HG02884 (cell line): ENCODE results near the gene PROM1.

ENCODE experiments used
- ATAC-seq: cut with Tn5 transposase; IDR thresholded peaks from one replicate; pipeline ENCODE4 v1.9.1; 2021; ENCODE audit warnings: mild to moderate bottlenecking, moderate library complexity; ENCODE audit not compliant: unreplicated experiment

Gene PROM1

DNA sequence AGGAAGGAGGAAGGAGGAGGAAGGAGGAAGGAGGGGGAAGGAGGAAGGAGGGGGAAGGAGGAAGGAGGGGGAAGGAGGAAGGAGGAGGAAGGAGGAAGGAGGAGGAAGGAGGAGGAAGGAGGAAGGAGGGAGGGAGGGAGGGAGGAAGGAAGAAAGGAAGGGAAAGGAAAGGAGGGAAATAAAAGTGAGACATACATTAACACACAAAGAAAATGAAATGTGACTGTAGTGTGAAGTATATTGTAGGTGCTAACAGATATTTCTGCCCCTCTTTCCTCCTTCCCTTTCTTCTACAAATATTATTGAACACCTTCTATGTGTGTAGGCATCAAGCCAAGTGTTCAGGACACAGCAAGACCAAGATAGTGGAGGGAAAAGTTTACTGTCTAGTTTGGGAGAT, 26.4 kb upstream of the PROM1 start:
- ATAC-seq = no peak

DNA sequence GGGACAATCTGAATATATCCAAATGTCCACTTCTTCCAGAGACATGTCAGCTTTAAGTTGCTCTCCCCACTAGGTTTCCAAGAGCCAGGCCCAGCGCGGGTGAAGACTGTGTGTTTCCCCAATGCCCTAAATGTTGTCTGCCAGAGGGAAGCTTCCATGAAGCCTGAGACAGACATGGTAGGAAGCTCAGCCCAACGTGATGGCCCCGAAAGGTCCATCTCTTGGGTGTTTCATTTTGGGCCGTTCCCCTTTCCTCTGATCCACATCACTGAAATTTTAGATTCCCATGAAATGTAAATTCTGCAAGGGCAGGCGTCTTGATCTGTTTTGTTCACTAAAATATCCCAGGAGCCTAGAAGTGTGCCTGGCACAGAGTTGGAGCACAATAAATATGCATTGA, 25.4 kb upstream of the PROM1 start:
- ATAC-seq = no peak

DNA sequence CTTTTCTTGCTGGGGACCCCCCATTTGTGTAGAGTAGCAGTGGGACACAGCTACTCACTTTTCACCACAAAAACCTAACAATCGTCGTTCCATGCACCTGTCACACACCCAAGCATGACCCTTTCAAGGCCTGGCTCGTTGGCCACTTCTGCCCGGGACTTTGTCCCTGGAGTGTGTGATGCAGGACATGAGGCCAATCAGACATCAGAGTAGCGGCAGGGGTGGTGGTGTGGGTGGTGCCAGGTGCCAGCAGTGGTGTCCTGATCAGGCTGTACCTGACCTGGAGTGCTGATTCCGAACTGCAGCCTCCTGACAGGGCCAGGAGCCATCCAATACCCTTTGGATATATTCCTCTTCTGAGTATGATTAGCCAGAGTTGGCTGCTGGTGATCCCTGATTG, 23.1 kb upstream of the PROM1 start:
- ATAC-seq = no peak

DNA sequence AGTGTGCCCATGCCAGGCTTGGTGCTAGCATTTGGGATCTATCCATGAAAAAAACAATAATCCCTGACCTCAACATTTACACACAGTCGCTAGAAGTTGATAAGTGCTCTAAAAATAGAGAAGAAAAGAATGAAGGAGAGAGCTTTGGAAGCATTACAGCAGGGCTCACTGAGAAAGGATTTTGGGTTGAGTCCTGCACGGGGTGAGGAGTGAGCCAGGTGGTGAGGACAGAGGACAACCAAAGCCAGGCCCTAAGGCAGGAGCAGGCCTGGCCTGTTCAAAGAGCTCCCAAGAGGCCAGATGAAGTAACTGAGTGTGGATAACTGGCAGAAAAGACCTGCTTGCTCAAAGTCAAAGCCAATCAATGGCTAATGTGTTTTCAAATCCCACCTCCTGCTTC, 20.7 kb upstream of the PROM1 start:
- no peak for ATAC-seq

DNA sequence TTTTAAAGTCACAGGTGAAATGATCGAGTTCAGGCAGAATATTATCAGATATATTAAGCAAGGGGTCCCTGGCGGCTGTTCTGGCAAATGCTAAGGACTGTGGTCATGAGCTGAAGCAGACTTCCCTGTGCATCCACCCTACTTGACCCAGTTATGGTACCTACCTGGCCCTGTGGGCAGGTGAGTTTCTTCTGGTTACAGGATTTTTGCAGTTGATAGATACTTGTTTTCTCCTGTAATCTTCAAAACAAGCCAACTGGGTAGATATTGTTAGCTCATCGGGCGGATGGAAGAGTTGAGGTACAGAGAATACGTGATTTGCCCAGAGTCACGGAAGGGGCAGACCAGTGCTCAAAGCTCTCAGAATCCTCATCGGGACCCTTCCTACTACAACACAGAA, 18.5 kb upstream of the PROM1 start:
- ATAC-seq = no peak

DNA sequence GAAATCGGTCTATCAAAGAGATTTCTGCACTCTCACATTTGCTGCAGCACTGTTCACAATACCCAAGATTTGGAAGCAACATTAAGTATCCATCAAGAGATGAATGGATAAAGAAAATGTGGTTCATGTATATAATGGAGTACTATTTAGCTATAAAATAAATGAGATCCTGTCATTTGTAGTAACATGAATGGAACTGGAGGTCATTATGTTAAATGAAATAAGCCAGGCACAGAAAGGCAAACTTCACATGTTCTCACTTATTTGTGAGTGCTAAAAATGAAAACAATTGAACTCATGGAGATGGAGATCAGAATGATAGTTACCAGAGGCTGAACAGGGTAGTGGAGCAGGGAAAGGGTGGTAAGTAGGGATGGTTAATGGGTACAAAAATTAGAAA, 17.0 kb upstream of the PROM1 start:
- ATAC-seq = no peak

DNA sequence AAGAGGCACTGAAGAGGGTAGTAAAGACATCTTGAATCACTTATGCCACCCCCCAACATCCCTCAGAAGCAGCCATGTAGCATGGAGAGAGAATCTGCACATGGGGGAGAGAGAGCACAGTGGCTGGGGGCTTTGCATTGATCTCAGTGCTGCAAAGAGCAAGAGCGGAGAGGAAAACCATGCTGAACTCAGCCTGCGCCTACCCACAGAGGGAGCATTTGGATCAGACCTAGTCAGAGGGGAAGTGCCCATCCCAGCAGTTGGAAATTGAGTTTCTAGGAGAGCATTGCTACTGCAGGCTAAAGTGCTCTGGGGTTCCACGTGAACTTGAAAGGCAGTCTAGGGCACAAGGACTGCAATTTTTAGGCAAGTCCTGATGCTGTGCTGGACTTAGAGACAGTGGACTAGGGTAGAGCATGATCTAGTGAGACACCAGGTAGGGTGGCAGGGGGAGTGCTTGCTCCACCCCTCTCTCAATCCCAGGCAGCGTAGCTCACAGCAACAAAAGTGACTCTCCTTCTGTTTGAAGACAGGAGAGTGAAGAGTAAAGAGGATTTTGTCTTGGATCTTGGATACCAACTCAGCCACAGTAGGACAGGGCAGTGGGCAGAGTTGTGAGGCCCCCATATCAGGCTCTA, 9.0 kb upstream of the PROM1 start:
- ATAC-seq = no peak

DNA sequence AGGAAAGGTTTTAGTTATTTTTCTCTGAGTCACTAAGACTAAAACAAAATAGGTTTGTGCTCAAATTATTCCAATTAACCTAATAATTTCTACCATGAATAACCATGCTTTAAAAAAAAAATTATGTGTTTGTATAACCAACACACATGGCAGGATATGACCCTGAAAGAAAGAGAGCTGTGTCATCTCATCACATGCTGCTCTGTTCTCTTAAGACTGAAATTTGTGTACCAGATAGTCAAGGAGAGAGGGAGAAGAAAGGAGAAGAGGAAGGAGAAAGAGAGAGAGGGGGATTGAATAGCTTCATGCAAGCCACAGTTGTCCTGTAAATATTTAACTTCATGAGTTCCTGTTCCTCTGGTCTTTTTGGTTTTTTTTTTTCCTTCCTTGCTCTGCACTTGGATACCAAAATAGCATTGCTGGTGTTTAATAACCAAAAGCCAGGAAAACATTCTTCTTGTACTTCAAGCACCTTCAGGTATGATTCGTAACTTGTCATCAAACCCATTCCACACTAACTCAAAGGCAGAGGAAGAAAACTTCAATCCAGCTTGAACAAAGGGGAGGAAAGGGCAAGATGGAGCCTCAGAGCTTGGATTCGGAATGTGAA, 6.4 kb upstream of the PROM1 start:
- no peak for ATAC-seq

DNA sequence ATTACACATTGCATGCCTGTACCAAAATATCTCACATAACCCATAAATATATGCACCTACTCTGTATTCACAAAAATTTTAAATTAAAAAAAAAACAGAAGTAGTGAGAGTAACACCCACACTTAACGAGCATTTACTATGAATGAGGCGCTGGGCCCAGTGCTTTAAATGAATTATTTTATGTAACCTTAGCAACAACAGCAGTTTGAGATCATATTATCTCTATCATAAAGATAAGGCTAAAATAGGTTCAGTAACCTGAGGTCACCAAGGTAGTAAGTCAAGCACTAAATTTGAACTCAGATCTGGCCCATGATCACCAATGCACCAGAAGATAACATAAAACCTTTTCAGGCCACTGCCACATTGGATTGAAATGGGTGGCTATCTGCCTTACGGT, 5.3 kb upstream of the PROM1 start:
- ATAC-seq = no peak

DNA sequence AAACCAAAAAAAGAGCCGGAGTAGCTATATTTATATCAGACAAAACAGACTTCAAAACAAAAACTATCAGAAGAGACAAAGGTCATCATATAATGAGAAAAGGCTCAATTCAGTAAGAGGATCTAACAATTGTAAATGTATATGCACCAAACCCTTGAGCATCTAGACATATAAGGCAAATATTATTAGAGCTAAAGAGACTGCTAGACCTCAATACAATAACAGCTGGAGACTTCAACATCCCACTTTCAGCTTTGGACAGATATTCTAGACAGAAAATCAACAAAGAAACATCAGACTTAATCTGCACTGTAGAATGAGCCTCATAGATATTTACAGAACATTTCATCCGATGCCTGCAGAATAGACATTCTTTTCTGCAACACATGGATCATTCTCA, 4.8 kb upstream of the PROM1 start:
- ATAC-seq = no peak

DNA sequence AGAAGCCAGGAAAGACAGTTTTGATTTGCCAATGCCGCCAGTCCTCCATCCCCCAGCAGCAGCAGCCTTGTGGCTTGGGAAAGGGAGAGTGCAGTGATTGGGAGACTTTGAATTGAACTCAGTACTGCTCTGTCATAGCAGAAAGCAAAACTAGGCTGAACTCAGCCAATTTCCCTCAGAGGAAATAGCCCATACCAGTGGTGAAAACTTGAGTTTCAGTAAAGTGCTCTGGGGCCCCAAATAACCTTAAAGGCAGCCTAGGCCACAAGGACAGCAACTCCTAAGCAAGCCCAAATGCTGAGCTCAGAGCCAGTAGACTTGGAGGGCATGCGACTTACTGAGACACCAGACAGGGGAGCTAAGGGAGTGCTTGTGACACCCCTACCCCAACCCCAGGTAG, 2.0 kb upstream of the PROM1 start:
- peak; percentile 61 for ATAC-seq

DNA sequence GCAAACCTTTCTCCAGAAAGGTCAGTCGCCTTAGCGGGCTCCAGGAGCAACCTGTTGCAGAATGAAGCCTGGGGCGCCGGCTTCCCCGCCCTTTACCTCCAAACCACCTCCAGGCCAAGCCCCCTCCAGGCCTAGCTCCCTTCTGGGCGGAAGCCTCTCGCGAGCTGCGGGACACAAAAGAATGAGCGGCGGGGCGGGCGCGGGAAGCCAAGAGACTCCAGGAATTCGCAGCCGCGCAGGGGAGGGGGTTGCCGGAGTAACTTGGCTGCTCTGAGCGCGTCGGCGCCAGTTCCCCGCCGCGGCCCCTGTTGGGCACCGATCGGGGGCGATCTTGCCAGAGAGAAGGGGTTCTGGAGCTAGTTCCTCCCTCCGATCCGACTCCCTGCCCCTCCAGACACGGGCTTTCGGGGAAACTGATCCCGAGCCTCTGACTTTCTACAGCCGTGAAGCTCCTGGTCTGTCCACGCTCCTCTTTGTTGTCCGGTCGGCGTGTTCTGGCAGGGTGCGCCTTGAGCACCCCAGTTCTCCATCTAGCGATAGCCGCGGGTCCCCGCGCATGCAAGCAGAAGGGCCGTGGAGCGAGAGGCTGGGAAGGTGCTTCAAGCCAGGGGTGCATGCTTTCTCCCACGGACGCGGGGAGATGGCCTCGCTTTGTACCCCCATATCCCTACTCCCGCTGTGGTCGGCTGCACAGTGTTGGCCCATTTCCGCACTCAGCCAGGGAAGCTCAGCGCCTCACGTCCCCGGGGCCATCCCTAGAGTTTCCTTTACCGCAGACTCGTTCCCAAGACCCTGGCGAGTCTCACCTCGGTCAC, 1.2 kb downstream of the PROM1 start:
- ATAC-seq = no peak

DNA sequence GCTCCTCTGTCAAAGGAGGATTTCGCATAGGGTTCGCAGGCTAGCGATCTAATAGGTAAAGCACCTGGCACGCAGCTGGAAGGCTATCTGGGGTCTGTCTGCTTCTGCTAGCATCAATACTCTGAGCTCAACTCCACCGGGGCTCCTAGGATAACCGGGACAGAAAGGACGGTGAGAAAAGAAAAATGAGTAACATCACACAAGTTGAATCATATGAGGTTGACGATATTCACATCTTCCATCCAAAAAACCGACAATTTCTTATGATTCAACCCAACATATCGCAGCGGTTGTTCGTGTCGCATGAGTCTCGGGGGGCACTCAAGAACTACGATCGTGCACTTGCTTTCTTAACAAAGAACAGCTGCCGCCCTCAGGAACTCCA, 1.8 kb downstream of the PROM1 start:
- no peak for ATAC-seq

DNA sequence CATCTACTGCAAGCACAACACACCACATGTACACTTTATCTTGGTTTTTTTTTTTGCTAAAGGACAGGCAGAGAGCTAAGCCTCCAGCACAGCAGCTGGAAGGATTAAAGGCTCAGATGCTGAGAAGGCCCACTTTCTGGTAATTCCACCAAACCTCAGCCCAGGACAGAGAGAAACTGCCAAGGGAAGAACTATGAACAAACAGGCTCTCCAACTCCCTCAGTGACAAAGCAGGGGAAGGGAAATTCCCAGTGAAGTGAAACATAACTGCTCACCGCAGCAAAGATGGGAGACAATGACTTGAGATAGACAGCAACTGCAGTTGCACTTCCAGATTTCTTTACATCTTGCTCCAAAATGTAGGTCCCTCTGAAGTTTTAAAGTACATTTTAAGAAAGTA, 4.8 kb downstream of the PROM1 start:
- peak; percentile 78 for ATAC-seq

DNA sequence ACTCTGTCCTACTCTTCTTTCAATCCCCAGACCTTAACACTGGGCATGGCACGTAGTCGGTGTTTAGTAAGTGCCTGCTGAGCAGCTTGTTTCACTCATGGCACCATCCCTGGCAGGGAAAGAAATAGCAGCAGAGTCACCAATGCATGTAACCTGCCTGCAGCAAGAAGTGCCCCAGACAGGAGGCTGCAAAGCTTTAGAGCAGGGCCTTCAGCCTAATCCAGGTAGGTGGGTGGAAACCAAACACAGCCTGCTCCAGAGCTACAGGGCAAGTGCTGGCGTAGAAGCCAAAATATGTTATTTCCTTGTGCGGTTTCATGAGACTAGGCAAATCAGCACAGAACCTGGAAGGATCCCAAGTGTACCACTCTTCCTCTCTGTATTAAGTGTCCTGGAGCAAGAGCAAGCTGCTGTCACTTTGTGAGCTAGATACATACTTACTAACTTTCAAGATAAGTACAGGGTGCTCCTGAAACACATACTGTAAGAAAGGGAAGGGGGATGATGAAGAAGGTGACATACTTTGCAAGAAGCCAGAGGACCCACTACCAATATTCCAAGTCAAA, 5.5 kb downstream of the PROM1 start:
- ATAC-seq = no peak

DNA sequence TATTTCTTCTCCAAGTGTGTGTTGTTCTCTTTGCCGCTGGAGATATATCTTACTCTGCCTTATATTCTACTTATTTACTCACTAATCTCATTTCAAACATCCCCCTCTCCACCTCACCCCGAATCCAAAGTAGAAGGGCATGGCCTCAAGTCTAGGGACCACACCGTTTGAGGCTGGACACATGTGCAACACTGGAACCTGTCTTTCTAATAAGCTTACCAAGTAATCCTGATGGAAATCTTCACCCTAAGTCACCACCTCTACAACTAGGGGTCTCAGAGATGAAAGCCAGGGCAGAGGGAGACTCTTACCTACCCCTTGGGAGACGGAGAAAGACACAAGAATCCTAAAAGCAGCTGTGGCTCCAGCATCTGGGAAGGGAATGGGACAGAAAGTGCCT, 6.0 kb downstream of the PROM1 start:
- no peak for ATAC-seq

DNA sequence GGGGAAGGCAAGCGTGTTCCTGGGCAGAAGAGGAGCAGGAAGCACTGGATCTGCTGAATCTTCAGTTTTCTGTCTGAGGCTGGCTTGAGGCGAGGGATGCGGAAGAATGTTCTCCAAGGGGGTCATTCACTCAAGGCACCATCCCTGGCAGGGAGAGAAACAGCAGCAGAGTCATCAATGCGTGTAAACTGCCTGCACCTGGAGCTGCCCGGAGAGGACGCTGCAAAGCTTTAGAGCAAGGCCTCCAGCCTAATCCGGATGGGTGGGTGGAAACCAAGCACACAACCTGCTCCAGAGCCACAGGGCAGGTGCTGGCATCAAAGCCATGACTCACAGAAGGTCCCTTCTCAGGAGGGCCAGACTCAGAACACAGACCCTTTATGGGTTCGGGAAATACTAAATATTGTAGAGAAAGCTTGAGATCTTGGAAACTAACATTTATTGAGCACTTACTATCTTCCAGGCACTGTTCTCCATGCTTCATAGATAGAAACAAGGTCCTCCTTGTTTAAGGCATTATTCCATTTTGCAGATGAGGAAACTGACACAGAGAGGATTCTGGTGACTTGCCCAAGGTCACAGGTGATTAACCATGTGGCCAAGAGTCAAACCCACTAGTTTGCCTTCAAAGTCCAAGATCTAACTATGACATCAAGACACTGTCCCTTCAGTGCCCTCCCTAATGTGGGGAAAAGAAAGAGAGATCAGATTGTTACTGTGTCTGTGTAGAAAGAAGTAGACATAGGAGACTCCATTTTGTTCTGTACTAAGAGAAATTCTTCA, 7.7 kb downstream of the PROM1 start:
- no peak for ATAC-seq

DNA sequence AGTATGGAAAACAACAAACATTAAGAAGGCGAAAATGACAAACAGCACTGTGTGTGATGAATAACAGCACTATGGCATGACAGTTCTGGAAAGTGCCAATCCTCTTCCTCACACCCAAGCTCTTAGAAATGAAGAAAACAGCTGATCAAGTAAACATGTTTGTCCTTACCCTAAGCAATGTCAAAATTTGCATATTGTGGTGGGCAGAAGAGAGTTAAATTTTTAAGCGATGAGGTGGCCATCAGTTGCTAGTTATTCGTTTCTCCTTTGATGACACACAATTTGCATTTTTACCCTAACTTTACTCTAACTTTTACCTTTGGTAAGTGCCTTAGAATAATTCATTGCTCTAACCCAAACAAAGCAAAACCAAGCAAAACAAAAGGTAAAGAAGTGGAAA, 8.8 kb downstream of the PROM1 start:
- ATAC-seq = no peak

DNA sequence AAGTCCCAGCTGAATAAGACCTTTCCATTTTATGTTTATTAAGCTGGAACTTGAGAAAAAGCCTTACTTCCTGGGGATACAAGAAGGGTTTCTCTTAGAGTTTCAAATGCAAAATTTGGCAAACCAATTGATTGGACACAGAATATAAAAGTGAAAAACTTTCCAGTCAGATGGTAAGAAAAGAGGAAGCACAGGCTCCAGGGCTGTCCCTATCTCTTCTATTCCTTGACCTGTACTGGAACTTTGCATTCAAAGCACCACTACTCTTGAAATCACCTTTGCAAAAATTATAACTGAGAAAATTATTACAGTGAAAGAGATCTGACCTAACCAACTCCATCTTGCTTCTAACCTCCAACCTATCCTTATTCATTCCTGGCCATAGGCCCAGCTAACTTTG, 11.7 kb downstream of the PROM1 start:
- no peak for ATAC-seq

DNA sequence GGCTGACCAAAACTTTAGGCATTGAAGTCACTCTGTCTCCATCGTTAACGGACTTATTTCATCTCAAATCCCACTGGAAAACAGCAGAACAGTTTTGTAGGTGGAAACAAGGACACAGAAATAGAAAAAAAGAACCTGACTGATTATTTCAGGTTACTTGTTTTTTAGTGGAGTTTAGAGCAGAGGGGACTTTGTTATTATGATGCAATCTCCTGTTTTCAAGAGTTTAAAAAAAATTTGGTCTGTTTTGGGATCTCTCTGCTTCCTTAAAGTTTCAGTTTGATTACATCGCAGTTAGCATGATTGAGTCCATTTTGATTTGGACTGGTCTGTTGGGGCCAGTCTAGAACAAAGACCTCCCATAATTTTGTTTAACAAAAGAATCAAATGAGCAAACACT, 13.6 kb downstream of the PROM1 start:
- ATAC-seq = no peak

DNA sequence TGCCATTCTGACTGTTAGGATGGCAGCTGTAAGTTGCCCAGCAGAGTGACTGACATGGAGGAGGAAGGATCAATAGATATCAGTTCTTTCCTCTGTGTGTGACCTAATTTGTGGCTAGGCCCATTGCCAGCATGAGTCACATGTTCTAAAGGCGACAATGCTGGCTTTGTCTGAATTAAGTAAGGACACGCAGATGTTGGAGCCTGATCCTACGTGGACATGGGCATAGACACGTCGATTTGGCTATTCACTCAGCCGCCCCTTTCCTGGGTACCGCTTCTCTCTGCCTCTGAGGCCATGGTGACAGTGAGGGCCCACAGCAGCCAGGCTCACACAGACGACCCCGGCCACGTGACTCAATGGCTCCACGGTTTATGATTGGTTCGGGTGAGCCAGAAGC, 16.3 kb downstream of the PROM1 start:
- no peak for ATAC-seq
